HFF-Myc (cell line): ENCODE data around the gene SAMD14.

Source experiments
- DNase-seq: peaks from one replicate; pipeline ENCODE4 v3.0.0-alpha.2; 2011; ENCODE audit warnings: low read depth; ENCODE audit errors: extremely low read depth
- H3K4me3 ChIP-seq: replicated peaks from 2 replicates; pipeline ENCODE4 v1.5.1; 2011; ENCODE audit warnings: low read depth, mild to moderate bottlenecking, control low read depth, low read length
- CTCF ChIP-seq: IDR thresholded peaks from 2 replicates; pipeline ENCODE4 v1.5.1; 2012; ENCODE audit warnings: mild to moderate bottlenecking, low read depth, low read length, control low read depth; ENCODE audit errors: missing control alignments

The SAMD14 gene

GRCh38 chr17:50165066-50165465 lies 35.1 kb upstream of the SAMD14 start:
- no peak overlapping the region for H3K4me3 ChIP-seq
- no peak for TF ChIP-seq CTCF
- DNase-seq: no peak

GRCh38 chr17:50164697-50164988 lies 34.7 kb upstream of the SAMD14 start:
- TF ChIP-seq CTCF: no peak
- H3K4me3 ChIP-seq: no peak overlapping the region

GRCh38 chr17:50163843-50164696 lies 34.1 kb upstream of the SAMD14 start:
- H3K4me3 ChIP-seq: no peak overlapping the region
- no peak for DNase-seq
- no peak for TF ChIP-seq CTCF

More at GRCh38 chr17:50164697-50164988, 34.7 kb upstream of the SAMD14 start:
- DNase-seq: no peak

GRCh38 chr17:50162466-50163254 lies 32.7 kb upstream of the SAMD14 start:
- no peak overlapping the region for H3K4me3 ChIP-seq
- no peak for DNase-seq
- no peak for TF ChIP-seq CTCF

GRCh38 chr17:50161911-50162288 lies 31.9 kb upstream of the SAMD14 start:
- TF ChIP-seq CTCF: no peak
- no peak for DNase-seq
- peak overlapping the region; percentile 57; the same call in 1 of the 2 replicates for H3K4me3 ChIP-seq

- TF ChIP-seq CTCF: peak; percentile 92
- peak; percentile 80 for DNase-seq
- H3K4me3 ChIP-seq: peak overlapping the region; percentile 57
Observed at GRCh38 chr17:50161023-50161910, 31.3 kb upstream of the SAMD14 start.
